GM21381 (cell line): Measurements from ENCODE around the gene ANO9.
"Not testable (repeated sequence)": the region's sequence is repeated elsewhere in the genome, so short reads cannot be mapped to it uniquely, and the experiment has no call there.

Source experiments
- ATAC-seq: cut with Tn5 transposase; IDR thresholded peaks from one replicate; pipeline ENCODE4 v1.9.1; 2021; ENCODE audit warnings: mild to moderate bottlenecking, moderate library complexity; ENCODE audit not compliant: unreplicated experiment

The ANO9 gene

DNA sequence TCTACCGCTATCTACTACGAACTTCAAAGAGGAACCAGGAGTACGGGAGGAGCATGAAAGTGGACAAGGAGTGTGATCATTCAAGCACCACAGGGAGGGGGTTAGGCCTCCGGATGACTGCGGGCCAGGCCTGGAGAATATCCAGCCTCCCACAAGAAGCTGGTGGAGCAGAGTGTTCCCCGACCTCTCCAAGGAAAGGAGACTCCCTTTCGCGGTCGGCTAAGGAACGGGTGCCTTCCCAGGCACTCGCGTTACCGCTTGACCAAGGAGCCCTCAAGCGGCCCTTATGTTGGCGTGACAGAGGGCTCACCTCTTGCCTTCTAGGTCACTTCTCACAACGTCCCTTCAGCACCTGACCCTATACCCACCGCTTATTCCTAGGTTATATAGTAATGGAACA lies 52.4 kb downstream of the ANO9 start:
- ATAC-seq: not testable (repeated sequence)

DNA sequence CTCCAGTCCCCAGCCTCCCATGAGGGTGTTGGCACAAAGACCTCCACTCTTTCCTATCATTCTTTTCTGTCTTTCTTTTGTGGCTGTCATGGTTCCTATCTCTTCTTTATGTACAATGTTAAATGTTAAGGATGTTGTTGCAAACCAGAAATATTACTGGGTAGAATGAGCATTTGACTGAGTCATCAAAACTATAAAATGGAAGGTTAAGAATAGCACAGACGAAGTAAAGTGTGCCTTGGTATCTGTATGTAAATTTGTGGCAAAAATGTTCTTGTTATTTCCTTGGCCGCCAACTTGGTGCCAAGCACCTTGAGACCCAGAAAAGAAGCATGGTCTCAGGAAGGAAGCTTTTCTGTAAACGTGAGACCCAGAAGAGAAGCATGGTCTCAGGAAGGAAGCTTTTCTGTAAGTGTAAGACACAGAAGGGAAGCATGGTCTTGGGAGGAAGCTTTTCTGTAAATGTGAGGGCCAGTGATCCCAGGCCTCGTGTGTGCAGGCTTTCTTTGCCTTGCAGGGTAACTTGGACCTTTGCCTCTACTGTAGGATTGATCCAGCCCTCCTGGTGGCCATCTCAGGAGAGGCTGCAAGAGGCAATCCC lies 54.5 kb downstream of the ANO9 start:
- ATAC-seq: no peak

DNA sequence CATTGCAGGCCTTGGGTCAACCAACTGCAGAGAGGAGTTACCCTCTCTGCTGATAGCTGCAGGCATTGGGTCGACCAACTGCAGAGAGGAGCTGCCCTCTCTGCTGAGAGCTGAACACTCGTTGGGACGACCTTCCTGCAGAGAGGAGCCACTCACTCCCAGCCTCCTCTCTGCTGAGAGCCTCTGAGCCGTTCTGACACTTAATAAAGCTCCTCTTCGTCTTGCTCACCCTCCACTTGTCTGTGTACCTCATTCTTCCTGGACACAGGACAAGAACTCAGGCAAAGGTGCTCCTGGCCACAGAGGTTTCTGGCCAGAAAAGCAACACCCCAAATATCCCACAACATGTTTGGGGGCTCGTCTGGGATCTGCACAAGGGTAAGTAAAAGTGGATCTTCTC lies 55.3 kb downstream of the ANO9 start:
- no peak for ATAC-seq

DNA sequence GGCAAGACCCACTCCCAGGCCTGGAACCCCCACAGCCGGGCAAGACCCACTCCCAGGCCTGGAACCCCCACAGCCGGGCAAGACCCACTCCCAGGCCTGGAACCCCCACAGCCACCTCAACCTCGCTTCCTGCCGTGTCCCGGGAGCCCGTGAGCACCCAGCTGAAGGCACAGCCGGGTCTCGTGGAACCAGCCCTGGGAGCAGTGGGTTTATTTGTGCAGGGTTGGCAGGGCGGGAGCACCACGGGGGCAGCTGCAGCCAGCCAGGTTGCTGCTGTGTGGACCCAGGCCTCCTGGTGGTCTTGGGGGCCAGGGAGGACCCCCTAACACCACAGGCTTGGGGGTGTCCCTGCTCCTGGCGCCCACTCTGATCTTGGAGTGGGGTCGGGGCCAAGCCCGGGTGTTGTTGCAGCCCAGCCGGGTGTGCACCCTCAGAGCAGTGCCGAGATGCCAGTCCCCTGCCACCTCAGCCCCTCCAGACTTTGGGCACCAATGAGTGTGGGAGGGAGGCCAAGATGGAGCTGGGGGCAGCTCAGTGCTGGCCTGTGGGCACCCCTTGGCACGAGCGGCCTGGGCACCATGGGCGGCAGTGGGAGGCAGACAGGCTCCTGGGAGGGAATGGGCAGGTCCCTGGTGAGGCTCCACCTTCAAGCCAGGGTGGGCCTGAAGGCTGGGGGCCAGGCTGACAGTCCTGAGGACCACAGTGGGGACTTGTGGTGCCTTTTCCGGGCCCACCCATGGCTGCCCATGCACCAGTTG lies 56.0 kb downstream of the ANO9 start:
- ATAC-seq: no peak

DNA sequence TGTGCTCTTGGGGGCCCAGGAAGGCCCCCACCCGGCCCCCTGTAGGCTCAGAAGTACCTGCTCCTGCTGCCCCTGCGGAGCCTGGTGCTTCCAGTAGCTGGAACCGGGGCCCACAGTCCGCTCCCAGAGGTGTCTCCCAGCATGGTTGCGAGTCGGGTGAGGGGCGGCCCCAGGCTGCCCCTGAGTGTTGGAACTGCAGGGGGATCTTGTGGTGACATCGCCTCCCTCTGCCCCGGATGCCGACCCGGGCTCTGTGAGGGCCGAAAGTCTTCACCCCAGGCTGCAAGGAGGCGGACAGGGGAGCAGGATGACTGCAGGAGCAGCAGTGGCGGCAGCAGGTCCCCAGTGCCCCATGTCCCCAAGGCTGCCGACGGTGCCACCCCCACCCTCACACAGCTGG lies 57.3 kb downstream of the ANO9 start:
- ATAC-seq: no peak

DNA sequence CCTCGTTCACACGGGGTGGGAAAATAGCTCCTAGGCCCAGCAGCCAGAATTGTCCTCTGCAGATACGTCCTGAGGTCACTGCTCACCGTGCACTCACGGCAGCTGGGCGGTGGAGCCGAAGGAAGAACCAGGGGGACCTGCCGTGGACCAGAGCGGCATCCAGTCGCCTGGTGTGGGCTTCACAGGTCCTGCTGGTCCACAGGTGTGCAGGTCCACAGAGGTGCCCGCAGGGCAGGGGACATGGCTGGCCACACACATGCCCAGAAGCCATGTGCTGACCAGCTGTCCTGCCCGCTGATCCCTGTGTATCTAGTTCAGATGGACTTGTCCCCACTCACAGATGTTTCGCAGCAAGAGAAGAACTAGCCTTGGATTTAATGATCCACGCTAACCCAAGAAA lies 58.4 kb downstream of the ANO9 start:
- no peak for ATAC-seq

DNA sequence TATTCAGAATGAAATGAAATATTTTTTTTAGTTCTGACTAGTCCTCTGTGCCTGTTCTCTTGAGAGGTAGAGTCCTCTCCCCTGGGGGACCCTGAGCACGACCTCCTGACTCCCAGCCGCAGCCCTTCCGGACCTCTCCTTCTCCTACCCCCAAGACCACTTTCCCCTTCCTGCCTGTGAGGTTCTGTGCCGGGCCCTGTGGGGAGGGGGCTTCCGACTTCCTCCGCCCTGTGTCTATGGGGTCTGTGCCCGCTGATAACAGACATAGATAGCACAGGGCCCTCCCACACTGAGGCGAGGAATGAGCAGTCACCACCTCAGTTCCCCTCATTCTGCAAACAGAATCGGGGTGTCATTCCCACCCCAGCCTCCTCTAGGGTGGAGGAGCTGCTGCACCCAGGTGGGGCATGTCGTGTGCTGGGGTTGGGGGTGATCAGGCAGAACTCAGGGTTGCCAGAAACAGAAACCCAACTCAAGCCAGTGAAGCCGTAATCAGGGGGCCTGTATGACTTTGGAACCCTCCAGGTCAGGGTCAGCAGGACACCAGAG lies 59.7 kb downstream of the ANO9 start:
- ATAC-seq: no peak

DNA sequence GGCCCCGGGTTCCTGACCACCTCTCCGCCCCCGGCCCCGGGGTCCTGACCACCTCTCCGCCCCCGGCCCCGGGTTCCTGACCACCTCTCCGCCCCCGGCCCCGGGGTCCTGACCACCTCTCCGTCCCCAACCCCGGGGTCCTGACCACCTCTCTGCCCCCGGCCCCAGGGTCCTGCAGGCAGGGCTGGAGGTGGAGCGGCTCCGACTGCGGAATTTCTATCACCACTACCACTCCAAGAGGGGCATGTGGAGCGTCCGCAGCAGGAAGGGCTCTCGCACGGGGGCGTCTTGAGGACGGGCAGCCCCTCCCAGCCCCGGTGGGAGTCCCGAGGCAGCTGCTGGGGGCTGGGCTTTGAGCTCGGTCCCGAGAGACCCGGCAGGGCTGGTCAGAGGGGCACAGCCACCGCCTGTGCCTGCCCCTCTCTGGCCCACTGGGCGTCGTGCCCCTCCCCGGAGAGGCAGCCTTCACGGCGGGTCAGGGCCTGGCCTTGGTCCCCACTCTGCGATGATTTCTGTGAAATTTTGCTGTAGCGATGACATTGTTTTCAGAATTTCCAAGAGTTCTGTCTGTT lies 60.2 kb downstream of the ANO9 start:
- ATAC-seq: no peak

DNA sequence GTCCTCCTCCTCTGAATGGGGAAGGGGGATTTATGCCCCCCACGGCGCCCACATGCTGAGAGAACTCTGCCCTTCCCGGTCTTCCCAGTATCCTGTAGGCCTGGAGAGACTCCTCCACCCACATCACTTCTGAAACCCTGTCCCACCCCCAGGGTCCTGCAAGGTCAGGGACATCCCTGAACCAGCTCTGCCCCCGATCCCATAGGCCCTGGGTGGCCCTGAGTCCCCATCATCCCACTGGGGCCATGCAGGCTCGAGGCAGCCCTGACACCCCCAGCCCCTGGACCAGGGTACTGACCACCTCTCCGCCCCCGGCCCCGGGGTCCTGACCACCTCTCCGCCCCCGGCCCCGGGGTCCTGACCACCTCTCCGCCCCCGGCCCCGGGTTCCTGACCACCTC lies 60.8 kb downstream of the ANO9 start:
- ATAC-seq: no peak

DNA sequence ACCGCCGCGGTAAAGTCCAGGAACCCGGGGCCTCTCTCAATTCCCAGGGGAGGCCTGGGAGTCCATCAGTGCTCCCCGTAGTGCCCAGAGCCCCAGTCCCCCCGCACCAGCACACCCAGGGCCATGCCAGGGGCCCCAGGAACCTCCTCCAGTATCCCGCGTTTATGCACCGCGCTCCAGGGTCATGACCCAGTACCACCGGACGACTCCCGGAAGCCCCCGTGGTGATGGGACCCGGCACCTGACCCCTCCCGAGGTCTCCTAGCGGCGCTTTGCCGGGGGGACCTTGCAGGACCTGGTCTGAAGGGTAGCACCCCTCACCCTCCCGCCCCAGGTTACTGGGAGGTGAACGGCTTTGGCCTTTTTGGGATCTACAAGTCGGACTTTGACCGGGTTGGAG lies 61.3 kb downstream of the ANO9 start:
- ATAC-seq: no peak

DNA sequence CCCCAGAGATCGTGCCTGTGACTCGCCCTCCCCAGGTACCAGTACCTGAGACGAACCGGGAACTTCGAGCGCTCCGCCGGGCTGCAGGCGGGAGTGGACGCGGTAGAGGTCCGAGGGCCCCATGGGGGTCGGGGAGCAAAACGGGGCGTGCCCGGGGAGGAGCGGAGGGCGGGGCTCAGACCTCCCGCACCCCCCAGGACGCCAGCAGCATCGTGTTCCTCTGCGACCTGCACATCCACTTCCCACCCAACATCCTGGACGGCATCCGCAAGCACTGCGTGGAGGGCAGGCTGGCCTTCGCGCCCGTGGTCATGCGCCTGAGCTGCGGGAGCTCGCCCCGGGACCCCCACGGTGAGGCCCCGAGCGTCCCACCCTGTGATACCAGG lies 61.7 kb downstream of the ANO9 start:
- ATAC-seq: no peak

DNA sequence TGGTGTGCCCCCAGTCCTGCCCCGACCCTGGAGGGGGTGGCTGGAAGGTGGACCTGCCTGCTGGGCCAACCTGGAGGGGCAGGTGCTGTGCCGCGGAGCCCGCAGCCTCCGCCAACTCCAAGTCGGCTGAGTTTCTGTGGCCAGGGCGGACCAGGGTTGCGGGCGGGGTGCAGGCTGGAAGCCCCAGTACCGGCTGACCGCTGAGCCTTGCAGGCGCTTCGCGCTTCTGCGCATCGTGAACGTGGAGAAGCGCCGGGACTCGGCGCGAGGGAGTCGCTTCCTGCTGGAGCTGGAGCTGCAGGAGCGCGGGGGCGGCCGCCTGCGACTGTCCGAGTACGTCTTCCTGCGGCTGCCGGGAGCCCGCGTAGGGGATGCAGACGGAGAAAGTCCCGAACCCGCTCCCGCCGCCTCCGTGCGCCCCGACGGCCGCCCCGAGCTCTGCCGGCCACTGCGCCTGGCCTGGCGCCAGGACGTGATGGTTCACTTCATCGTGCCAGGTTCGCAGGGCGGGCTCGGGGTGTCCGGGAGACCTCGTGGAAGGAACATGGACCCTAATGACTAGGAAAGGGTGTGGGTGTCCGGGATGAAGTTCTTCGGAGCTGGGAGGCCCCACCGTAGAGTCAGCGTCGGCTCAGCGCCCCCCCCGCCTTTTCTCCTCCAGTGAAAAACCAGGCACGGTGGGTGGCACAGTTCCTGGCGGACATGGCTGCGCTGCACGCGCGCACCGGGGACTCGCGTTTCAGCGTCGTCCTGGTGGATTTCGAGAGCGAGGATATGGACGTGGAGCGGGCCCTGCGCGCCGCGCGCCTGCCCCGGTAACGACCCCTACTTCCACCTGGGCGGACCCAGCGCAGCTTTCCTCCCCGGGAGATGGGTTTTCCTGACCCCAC lies 62.4 kb downstream of the ANO9 start:
- ATAC-seq: no peak

DNA sequence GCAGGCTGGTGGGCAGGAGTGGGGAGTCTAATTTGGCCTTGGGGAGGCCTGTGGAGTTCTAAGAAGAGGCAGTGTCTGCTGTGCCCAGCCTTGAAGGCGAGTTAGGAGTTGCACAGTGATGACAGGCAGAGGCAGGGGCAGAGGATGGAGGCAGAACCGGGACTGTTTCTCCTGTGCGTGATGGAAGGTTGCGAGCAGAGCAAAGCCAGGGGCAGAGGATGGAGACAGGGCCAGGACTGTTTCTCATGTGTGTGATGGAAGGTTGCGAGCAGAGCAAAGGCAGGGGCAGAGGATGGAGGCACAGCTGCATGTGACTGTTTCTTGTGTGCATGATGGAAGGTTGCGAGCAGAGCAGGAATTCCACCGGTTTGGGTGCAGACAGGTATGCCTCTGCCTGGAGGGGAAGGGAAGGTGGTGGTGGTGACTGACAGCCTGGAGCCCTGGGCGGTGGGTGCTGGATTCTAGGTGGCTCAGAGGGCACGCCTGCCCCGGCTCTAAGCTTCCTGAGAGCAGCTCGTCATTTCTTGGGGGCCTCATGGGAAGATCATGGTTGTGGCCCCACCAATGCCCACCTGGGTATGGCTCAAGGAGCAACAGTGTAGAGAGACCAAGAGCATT lies 63.8 kb downstream of the ANO9 start:
- ATAC-seq: no peak

DNA sequence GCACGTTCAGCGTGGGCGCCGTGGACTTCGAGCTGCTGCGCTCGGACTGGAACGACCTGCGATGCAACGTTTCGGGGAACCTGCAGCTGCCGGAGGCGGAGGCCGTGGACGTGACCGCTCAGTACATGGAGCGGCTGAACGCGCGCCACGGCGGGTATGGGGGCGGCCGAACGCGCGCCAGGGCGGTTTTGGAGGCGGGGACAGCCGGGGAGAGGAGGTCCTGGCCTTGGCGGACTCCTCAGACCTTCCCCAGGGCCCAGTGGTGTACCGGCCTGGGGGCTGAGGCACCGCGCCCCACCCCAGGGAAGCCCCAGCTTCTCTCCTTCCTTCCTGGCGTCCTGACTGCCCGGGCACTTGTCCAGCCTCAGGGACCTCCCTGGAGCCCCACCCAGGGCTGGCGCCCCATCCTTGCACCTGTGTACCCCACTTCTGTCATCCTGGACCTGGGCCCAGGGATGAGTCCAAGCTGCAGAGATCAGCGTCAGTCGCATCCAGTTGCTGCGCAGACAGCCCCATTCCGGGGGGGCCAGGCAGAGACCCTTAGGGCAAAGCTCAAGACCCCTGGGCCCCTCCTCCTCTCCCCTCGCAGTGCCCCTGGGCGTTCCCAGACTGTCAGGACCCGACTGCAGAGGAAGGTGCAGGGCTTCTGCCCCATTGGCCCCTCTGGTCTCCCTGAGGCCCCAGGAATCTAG lies 64.5 kb downstream of the ANO9 start:
- ATAC-seq: no peak

DNA sequence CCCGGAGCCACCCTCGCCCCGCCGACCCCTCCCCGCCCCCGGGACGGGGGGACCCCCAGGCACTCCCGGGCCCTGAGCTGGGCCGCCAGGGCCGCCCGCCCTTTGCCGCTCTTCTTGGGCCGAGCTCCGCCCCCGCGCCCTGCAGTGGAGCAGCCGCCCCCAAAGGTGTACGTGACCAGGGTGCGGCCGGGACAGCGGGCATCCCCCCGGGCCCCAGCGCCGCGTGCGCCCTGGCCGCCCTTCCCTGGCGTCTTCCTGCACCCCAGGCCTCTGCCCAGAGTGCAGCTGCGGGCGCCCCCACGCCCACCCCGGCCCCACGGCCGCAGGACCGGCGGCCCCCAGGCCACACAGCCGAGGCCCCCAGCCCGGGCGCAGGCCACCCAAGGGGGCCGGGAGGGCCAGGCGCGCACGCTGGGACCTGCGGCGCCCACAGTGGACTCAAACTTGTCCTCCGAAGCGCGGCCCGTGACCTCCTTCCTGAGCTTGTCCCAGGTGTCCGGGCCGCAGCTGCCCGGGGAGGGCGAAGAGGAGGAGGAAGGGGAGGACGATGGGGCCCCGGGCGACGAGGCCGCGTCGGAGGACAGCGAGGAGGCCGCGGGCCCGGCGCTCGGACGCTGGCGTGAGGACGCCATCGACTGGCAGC lies 65.2 kb downstream of the ANO9 start:
- ATAC-seq: no peak

DNA sequence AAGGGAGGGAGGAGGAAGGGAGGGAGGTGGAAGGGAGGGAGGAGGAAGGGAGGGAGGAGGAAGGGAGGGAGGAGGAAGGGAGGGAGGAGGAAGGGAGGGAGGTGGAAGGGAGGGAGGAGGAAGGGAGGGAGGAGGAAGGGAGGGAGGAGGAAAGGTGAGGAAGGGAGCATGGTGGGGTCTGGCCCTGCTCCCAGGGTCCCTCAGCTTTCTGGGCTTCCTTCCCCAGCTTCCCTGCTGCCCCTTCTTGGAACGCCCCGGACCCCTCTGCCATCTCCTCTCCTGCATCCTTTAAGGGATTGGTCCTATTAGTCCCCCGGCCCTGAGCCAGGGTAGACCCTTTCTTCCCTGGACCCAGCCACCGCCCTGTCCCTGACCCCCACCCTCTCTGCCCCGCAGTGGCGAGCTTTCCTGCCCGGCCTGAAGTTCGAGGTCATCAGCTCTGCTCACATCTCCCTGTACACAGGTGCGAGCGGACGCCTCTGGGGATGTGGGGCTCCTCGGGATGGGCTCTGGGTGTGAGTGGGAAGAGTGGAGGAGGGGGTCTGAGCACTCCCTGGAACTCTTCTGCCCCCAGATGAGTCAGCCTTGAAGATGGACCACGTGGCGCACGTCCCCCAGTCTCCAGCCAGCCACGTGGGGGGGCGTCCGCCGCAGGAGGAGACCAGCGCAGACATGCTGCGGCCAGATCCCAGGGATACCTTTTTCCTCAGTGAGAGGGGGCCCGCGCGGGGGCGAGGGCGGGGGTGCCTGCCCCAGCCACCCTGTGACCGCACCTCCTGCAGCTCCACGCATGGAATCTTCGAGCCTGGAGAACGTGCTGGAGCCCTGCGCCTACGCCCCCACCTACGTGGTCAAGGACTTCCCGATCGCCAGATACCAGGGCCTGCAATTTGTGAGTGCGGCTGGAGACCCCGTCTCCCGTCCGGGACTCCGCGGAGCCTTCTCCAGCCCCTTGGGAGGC lies 66.5 kb downstream of the ANO9 start:
- no peak for ATAC-seq

DNA sequence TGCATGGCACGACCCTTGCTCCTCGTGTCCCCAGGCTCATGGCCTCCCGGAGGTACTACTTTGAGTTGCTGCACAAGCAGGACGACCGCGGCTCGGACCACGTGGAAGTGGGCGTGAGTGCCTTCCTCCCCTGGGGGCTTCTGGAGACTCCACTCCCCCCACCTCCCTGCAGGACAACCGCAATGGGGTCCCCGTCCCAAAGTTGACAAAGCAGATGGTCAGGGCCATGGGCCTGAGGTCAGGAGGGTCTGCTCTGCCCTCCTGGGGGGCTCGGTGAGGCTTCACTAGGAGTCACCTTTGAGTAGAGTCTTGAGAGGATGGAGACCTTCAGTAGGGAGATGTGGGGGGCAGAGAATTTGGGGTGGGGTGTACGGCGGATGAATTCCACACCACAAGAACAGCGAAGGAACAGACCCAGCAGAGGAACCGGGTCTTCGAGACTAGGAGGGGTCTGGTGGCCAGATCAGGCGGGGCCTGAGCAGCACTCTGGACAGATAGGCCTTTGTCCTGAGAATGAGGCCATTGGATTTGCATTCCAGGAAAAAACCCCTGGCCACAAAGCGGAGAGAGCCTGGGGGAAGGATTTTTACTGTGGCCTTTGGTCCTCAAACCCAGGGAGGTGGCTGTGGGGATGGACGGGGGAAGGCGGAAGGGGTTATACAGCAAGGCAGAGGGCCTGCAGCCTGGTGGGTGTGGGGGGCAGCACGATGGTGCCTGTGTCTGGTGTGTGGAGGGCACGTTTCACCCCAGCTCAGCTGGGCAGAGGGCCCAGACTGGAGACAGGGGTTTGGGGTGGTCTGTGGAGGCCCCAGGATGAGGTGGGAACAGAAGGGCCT lies 67.9 kb downstream of the ANO9 start:
- ATAC-seq: no peak
